OCI-LY1 (cell line): Measurements from ENCODE around the gene RASSF6.
"Not testable (repeated sequence)": the region's sequence is repeated elsewhere in the genome, so short reads cannot be mapped to it uniquely, and the experiment has no call there.

Experiments
- H2AFZ ChIP-seq: fragments of 200-600 bp; sonication (generic), shearing (Covaris generic); 2 replicates; pipeline ENCODE4 v1.6.0; 2014; ENCODE audit warnings: antibody characterized with exemption, mild to moderate bottlenecking, low read length
- H3F3A ChIP-seq: fragments of 200-600 bp; sonication (generic), shearing (Covaris generic); 2 replicates; pipeline ENCODE4 v1.6.0; 2014; ENCODE audit warnings: mild to moderate bottlenecking, antibody characterized with exemption, low read length, moderate library complexity; ENCODE audit not compliant: insufficient read depth
- H3K27ac ChIP-seq: fragments of 200-600 bp; sonication (generic); 2 replicates; pipeline ENCODE4 v1.5.1; 2014; ENCODE audit warnings: low read length, mixed run types, mild to moderate bottlenecking, low read depth; ENCODE audit not compliant: poor library complexity, severe bottlenecking
- H3K27me3 ChIP-seq: fragments of 200-600 bp; sonication (generic); 2 replicates; pipeline ENCODE4 v1.6.0; 2014; ENCODE audit warnings: antibody characterized with exemption, mild to moderate bottlenecking, low read length, moderate library complexity; ENCODE audit not compliant: insufficient read depth
- H3K36me3 ChIP-seq: fragments of 200-600 bp; sonication (generic); 2 replicates; pipeline ENCODE4 v1.6.1; 2014; ENCODE audit warnings: mild to moderate bottlenecking, antibody characterized with exemption, low read length, moderate library complexity, mixed read lengths; ENCODE audit not compliant: insufficient read depth
- H3K4me1 ChIP-seq: fragments of 200-600 bp; sonication (generic); 2 replicates; pipeline ENCODE4 v1.5.1; 2014; ENCODE audit warnings: mild to moderate bottlenecking, low read length, moderate library complexity; ENCODE audit not compliant: insufficient read depth, severe bottlenecking
- H3K4me2 ChIP-seq: fragments of 200-600 bp; sonication (generic), shearing (Covaris generic); 2 replicates; pipeline ENCODE4 v1.6.1; 2014; ENCODE audit warnings: low read length
- H3K4me3 ChIP-seq: fragments of 200-600 bp; sonication (generic); 2 replicates; pipeline ENCODE4 v1.5.1; 2014; ENCODE audit warnings: low read length, low read depth, mild to moderate bottlenecking, mixed read lengths; ENCODE audit not compliant: poor library complexity, severe bottlenecking
- H3K79me2 ChIP-seq: fragments of 200-600 bp; shearing (Covaris generic); 2 replicates; pipeline ENCODE4 v1.6.1; 2016; ENCODE audit warnings: mixed run types, low read length, mixed read lengths; ENCODE audit not compliant: insufficient read depth
- H3K9ac ChIP-seq: fragments of 200-600 bp; sonication (generic), shearing (Covaris generic); 2 replicates; pipeline ENCODE4 v1.6.1; 2014; ENCODE audit warnings: mild to moderate bottlenecking, low read length, mixed read lengths
- H3K9me2 ChIP-seq: fragments of 200-600 bp; sonication (generic), shearing (Covaris generic); 2 replicates; pipeline ENCODE4 v1.6.1; 2014; ENCODE audit warnings: low read depth, mild to moderate bottlenecking, low read length, mixed read lengths
- H3K9me3 ChIP-seq: fragments of 200-600 bp; shearing (Covaris generic); 2 replicates; pipeline ENCODE4 v1.6.1; 2014; ENCODE audit warnings: low read length, mixed read lengths
- H4K20me1 ChIP-seq: fragments of 200-600 bp; sonication (generic), shearing (Covaris generic); 2 replicates; pipeline ENCODE4 v1.6.0; 2016; ENCODE audit warnings: mild to moderate bottlenecking, low read length; ENCODE audit not compliant: insufficient read depth
- CTCF ChIP-seq: fragments of 200-600 bp; sonication (generic), shearing (Covaris generic); IDR thresholded peaks from 2 replicates; pipeline ENCODE4 v1.5.1; 2017; ENCODE audit warnings: mild to moderate bottlenecking, antibody characterized with exemption, low read length, moderate library complexity, mixed read lengths
- EZH2 ChIP-seq: fragments of 200-600 bp; sonication (generic), shearing (Covaris generic); IDR thresholded peaks from 2 replicates; pipeline ENCODE4 v1.8.0; 2017; ENCODE audit warnings: borderline replicate concordance, mixed run types, mild to moderate bottlenecking, antibody characterized with exemption, low read length, moderate library complexity, mixed read lengths

Gene RASSF6

GRCh38 chr4:73600954-73601353, 19.3 kb downstream of the RASSF6 start:
- H3K27me3 ChIP-seq, result no peaks in the 10 kb centered on the region
- peak overlapping the region; percentile 100 for H3K27ac ChIP-seq
- H3K9me2 ChIP-seq, result no peaks in the 10 kb centered on the region
- peaks cover 96% of the 10 kb centered on the region for H3K36me3 ChIP-seq
- H3K9ac ChIP-seq, result peak overlapping the region; percentile 17; the same call in 1 of the 2 replicates
- TF ChIP-seq EZH2 (no peak), CTCF (no peak)
- H3K79me2 ChIP-seq, result no peaks in the 10 kb centered on the region; the same call in 1 of the 2 replicates
- peaks cover 86% of the 10 kb centered on the region for H3K4me1 ChIP-seq
- H3K4me2 ChIP-seq, result no peak overlapping the region
- H3K9me3 ChIP-seq, result 0 out of 2 replicates have a peak, but pooled peaks cover 4% of the 10 kb centered on the region
- no peaks in the 10 kb centered on the region for H4K20me1 ChIP-seq
- H3K4me3 ChIP-seq, result no peak overlapping the region
- H3F3A ChIP-seq, result no peaks in the 10 kb centered on the region; the same call in 1 of the 2 replicates
- no peak overlapping the region for H2AFZ ChIP-seq

- Histone ChIP-seq H3F3A (no peaks in the 10 kb centered on the region; the same call in 1 of the 2 replicates), H3K4me2 (peak overlapping the region; percentile 16; the same call in 1 of the 2 replicates), H3K9me3 (0 out of 2 replicates have a peak, but pooled peaks cover 4% of the 10 kb centered on the region), H3K27me3 (no peaks in the 10 kb centered on the region), H2AFZ (no peak overlapping the region), H4K20me1 (no peaks in the 10 kb centered on the region), H3K27ac (peak overlapping the region; percentile 100), H3K4me3 (peak overlapping the region; percentile 2), H3K36me3 (peaks cover 93% of the 10 kb centered on the region), H3K4me1 (peaks cover 85% of the 10 kb centered on the region), H3K9me2 (no peaks in the 10 kb centered on the region), H3K79me2 (no peaks in the 10 kb centered on the region; the same call in 1 of the 2 replicates), H3K9ac (peak overlapping the region; percentile 38)
- TF ChIP-seq CTCF (no peak), EZH2 (no peak)
Measured at GRCh38 chr4:73599182-73599581, 21.1 kb downstream of the RASSF6 start.

DNA sequence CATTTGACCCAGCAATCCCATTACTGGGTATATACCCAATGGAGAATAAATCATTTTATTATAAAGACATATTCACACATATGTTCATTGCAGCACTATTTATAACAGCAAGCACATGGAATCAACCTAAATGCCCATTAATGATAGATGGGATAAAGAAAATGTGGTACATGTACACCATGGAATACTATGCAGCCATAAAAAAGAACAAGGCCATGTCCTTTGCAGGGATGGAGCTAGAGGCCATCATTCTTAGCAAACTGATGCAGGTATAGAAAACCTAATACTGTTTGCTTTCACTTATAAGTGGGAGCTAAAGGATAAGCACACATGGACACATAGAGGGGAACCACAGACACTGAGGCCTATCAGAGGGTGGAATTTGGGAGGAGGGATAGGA, 22.6 kb downstream of the RASSF6 start:
- Histone ChIP-seq H4K20me1 (no peaks in the 10 kb centered on the region), H3K9ac (no peak overlapping the region), H3K36me3 (peaks cover 88% of the 10 kb centered on the region), H3K9me3 (0 out of 2 replicates have a peak, but pooled peaks cover 4% of the 10 kb centered on the region), H3K27me3 (no peaks in the 10 kb centered on the region), H3K4me1 (peaks cover 86% of the 10 kb centered on the region), H3K27ac (peak overlapping the region; percentile 100), H2AFZ (no peak overlapping the region), H3K4me2 (no peak overlapping the region), H3K4me3 (no peak overlapping the region), H3F3A (peaks cover 2% of the 10 kb centered on the region; the same call in 1 of the 2 replicates), H3K9me2 (no peaks in the 10 kb centered on the region), H3K79me2 (no peaks in the 10 kb centered on the region; the same call in 1 of the 2 replicates)
- TF ChIP-seq CTCF (no peak), EZH2 (no peak)

GRCh38 chr4:73597183-73597582, 23.1 kb downstream of the RASSF6 start:
- peak overlapping the region; percentile 100 for H3K27ac ChIP-seq
- H3K4me3 ChIP-seq, H2AFZ ChIP-seq, H3K9ac ChIP-seq, H3K9me3 ChIP-seq, H3K4me2 ChIP-seq, H3K9me2 ChIP-seq, H3F3A ChIP-seq, H3K79me2 ChIP-seq, H4K20me1 ChIP-seq, H3K27me3 ChIP-seq: not testable (repeated sequence)
- peaks cover 86% of the 10 kb centered on the region for H3K4me1 ChIP-seq
- peaks cover 88% of the 10 kb centered on the region for H3K36me3 ChIP-seq
